ENCODE measurements around the gene MELTF. TPM values are rescaled to one million over a fixed set of nuclear protein-coding genes. Genes with fewer than 3 reads are reported as not detected.

MELTF gene
- total and polyA plus RNA-seq, 2 experiments from 2014 or later: 74.0 to 121 TPM

- Histone ChIP-seq H4K20me1 (ENCODE audit: insufficient read depth, poor library complexity, severe bottlenecking) (no peaks in the 10 kb centered on the region), H3K4me2 (no peak overlapping the region), H2AFZ (no peak overlapping the region), H3K27me3 (no peaks in the 10 kb centered on the region), H3K4me1 (ENCODE audit: insufficient read depth) (no peaks in the 10 kb centered on the region), H3K4me3 (no peak overlapping the region), H3K36me3 (replicated peaks; ENCODE audit: insufficient read depth, low read depth) (no peaks in the 10 kb centered on the region), H3K9me3 (ENCODE audit: low read depth) (no peaks in the 10 kb centered on the region), H3K9me2 (replicated peaks; ENCODE audit: insufficient read depth) (no peaks in the 10 kb centered on the region), H3K27ac (no peak overlapping the region), H3K79me2 (no peaks in the 10 kb centered on the region)
- no peak for TF ChIP-seq EZH2 (IDR thresholded peaks at IDR 0.05; ENCODE audit: borderline replicate concordance)
- 94% methylated on average over 4 of the region's 4 CpGs for WGBS (ENCODE audit: low lambda C conversion rate, missing lambda C conversion rate)
- no peak for DNase-seq (ENCODE audit: low spot score)
Measured at GRCh38 chr3:197042539-197042938, 12.9 kb upstream of the MELTF start.

GRCh38 chr3:197041875-197042488, 12.4 kb upstream of the MELTF start:
- no peaks in the 10 kb centered on the region for H3K36me3 ChIP-seq (replicated peaks; ENCODE audit: insufficient read depth, low read depth)
- no peak for DNase-seq (ENCODE audit: low spot score)
- 95% methylated on average over 6 of the region's 6 CpGs for WGBS (ENCODE audit: low lambda C conversion rate, missing lambda C conversion rate)

DNA sequence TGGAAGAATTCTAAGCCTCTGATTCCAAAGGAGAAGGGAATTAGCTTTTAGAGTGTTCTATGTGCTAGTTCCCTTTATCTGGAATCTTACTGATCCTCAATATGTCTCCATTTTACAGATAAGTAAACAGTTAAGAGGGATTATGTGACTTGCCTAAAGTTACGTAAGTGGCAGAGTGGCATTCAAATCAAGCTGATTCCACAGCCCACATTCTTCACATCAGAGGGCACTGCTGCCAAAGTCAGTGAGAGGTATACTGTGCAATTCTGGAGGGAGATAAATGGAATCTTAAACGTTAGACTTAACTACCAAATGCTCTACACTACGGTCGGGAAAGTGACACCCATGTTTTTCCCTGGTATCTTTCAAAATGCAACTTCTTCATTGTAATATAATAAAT, 11.0 kb upstream of the MELTF start:
- Histone ChIP-seq H4K20me1 (ENCODE audit: insufficient read depth, poor library complexity, severe bottlenecking) (no peaks in the 10 kb centered on the region), H3K27ac (no peak overlapping the region), H3K4me2 (no peak overlapping the region), H3K27me3 (no peaks in the 10 kb centered on the region), H3K4me1 (ENCODE audit: insufficient read depth) (no peaks in the 10 kb centered on the region), H3K9me3 (ENCODE audit: low read depth) (no peaks in the 10 kb centered on the region), H3K4me3 (no peak overlapping the region), H3K79me2 (no peaks in the 10 kb centered on the region), H2AFZ (no peak overlapping the region), H3K36me3 (replicated peaks; ENCODE audit: insufficient read depth, low read depth) (no peaks in the 10 kb centered on the region), H3K9me2 (replicated peaks; ENCODE audit: insufficient read depth) (no peaks in the 10 kb centered on the region)
- no peak for TF ChIP-seq EZH2 (IDR thresholded peaks at IDR 0.05; ENCODE audit: borderline replicate concordance)
- no peak for TF ChIP-seq CTCF (IDR thresholded peaks at IDR 0.05; ENCODE audit: poor library complexity)
- TF ChIP-seq EZH2phosphoT487 (IDR thresholded peaks at IDR 0.05; ENCODE audit: low read depth, severe bottlenecking, unreplicated experiment): no peak
- WGBS (ENCODE audit: low lambda C conversion rate, missing lambda C conversion rate): 76% methylated on average over 4 of the region's 4 CpGs
- no peak for DNase-seq (ENCODE audit: low spot score)

More at GRCh38 chr3:197041875-197042488, 12.4 kb upstream of the MELTF start:
- H3K4me3 ChIP-seq: no peak overlapping the region
- no peaks in the 10 kb centered on the region for H3K9me2 ChIP-seq (replicated peaks; ENCODE audit: insufficient read depth)
- no peaks in the 10 kb centered on the region for H3K27me3 ChIP-seq
- no peak for TF ChIP-seq CTCF (IDR thresholded peaks at IDR 0.05; ENCODE audit: poor library complexity)
- TF ChIP-seq EZH2phosphoT487 (IDR thresholded peaks at IDR 0.05; ENCODE audit: low read depth, severe bottlenecking, unreplicated experiment): no peak
- TF ChIP-seq EZH2 (IDR thresholded peaks at IDR 0.05; ENCODE audit: borderline replicate concordance): no peak
- H3K27ac ChIP-seq: no peak overlapping the region
- no peaks in the 10 kb centered on the region for H3K9me3 ChIP-seq (ENCODE audit: low read depth)
- no peaks in the 10 kb centered on the region for H3K4me1 ChIP-seq (ENCODE audit: insufficient read depth)
- no peaks in the 10 kb centered on the region for H4K20me1 ChIP-seq (ENCODE audit: insufficient read depth, poor library complexity, severe bottlenecking)
- H3K79me2 ChIP-seq: no peaks in the 10 kb centered on the region
- H3K4me2 ChIP-seq: no peak overlapping the region
- no peak overlapping the region for H2AFZ ChIP-seq

DNA sequence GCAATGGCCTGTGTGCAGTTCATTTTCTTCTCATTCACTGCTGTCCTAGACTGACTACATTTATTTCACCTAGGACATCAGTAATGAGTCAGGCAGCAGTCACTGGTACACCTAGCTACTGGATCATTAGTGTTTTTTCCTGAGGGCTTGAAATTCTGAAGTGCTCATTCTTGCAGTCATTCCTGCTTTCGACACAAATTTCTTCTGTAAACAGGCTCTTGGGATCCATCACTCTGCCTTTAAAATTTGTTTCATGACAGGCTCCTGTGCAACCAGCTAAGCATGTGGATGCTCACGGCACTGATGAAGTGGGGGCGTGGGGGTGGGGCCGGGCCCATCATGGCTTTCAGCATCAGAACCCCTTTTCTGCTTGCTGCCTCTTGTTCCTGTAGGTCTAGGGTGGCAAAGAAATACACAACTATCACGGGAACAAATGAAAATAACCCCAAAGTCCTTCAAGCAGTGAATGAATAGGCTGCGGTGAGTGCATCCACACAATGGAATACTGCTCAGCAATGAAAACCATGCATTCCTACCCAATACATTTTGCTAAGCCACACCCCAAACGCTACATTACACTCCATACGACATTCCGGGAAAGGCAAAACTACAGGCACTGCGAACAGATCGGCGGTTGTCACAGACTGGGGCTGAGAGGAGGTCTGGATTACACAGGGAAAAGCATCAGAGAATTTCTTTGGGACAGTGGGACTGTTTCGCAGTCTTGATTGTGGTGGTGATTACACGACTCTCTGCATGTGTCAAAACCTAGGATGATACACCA, 9.3 kb upstream of the MELTF start:
- DNase-seq (ENCODE audit: low spot score): no peak
- Histone ChIP-seq H3K9me2 (replicated peaks; ENCODE audit: insufficient read depth) (no peaks in the 10 kb centered on the region), H4K20me1 (ENCODE audit: insufficient read depth, poor library complexity, severe bottlenecking) (no peaks in the 10 kb centered on the region), H3K4me3 (no peak overlapping the region), H3K27ac (no peak overlapping the region), H3K4me1 (ENCODE audit: insufficient read depth) (no peaks in the 10 kb centered on the region), H3K79me2 (no peaks in the 10 kb centered on the region), H3K4me2 (no peak overlapping the region), H3K9me3 (ENCODE audit: low read depth) (no peaks in the 10 kb centered on the region), H2AFZ (no peak overlapping the region), H3K36me3 (replicated peaks; ENCODE audit: insufficient read depth, low read depth) (no peaks in the 10 kb centered on the region), H3K27me3 (no peaks in the 10 kb centered on the region)
- TF ChIP-seq EZH2 (IDR thresholded peaks at IDR 0.05; ENCODE audit: borderline replicate concordance): no peak
- TF ChIP-seq EZH2phosphoT487 (IDR thresholded peaks at IDR 0.05; ENCODE audit: low read depth, severe bottlenecking, unreplicated experiment): no peak
- no peak for TF ChIP-seq CTCF (IDR thresholded peaks at IDR 0.05; ENCODE audit: poor library complexity)
- 90% methylated on average over 14 of the region's 14 CpGs for WGBS (ENCODE audit: low lambda C conversion rate, missing lambda C conversion rate)

Data from hepatocyte (in vitro differentiated cells).